ENCODE measurements around the gene CACHD1.

- TF ChIP-seq POLR2A (IDR thresholded peaks at IDR 0.05) (no peak), CTCF (IDR thresholded peaks at IDR 0.05 in 4 of 5, conservative IDR thresholded peaks at IDR 0.05 in 1 of 5) (no peak)
These were observed 12.2 kb downstream of the CACHD1 start for GRCh38 chr1:64482128-64482527.

Measured in gastrocnemius medialis (tissue), 4 donors.